DND-41 (cell line): ENCODE data around the gene ASL.

ENCODE experiments used
- ATAC-seq: fragments of 200-7000 bp; cut with Tn5 transposase; 3 replicates; pipeline ENCODE4 v1.9.1; 2021; ENCODE audit warnings: low read depth; ENCODE audit not compliant: insufficient read depth
- DNase-seq: peaks from one replicate; pipeline ENCODE4 v3.0.0-alpha.2; 2020
- H2AFZ ChIP-seq: 2 replicates; pipeline ENCODE4 v1.6.0; 2012; ENCODE audit warnings: low read depth, low read length
- H3K27ac ChIP-seq: 2 replicates; pipeline ENCODE4 v1.5.1; 2012; ENCODE audit warnings: low read length, inconsistent platforms
- H3K27me3 ChIP-seq: fragments of 200-600 bp; sonication (generic); 2 replicates; pipeline ENCODE4 v1.6.0; 2012; ENCODE audit warnings: low read length, mild to moderate bottlenecking, inconsistent platforms; ENCODE audit not compliant: insufficient read depth, poor library complexity
- H3K36me3 ChIP-seq: 2 replicates; pipeline ENCODE4 v1.5.1; 2012; ENCODE audit warnings: low read length, inconsistent platforms; ENCODE audit not compliant: insufficient read depth
- H3K4me1 ChIP-seq: 2 replicates; pipeline ENCODE4 v1.5.1; 2012; ENCODE audit warnings: mild to moderate bottlenecking, low read length; ENCODE audit not compliant: insufficient read depth
- H3K4me2 ChIP-seq: 2 replicates; pipeline ENCODE4 v1.6.0; 2012; ENCODE audit warnings: mild to moderate bottlenecking, moderate library complexity, low read length, inconsistent platforms; ENCODE audit not compliant: insufficient read depth
- H3K4me3 ChIP-seq, 2 experiments: fragments of 200-600 bp in 1 of 2; shearing (Covaris generic) in 1 of 2; 2 replicates each; pipeline ENCODE4 v1.5.1; 2012 to 2016; ENCODE audit warnings: inconsistent platforms in 2 of 2, low read length in 2 of 2, mild to moderate bottlenecking in 2 of 2, low read depth in 1 of 2, moderate library complexity in 1 of 2
- H3K79me2 ChIP-seq: 2 replicates; pipeline ENCODE4 v1.6.0; 2012; ENCODE audit warnings: low read length, inconsistent platforms; ENCODE audit not compliant: insufficient read depth
- H3K9ac ChIP-seq: 2 replicates; pipeline ENCODE4 v1.6.0; 2012; ENCODE audit warnings: low read depth, mild to moderate bottlenecking, inconsistent platforms, low read length, moderate library complexity
- H3K9me3 ChIP-seq: 2 replicates; pipeline ENCODE4 v1.5.1; 2012; ENCODE audit warnings: low read length, moderate library complexity, mild to moderate bottlenecking, inconsistent platforms; ENCODE audit not compliant: insufficient read depth, severe bottlenecking
- H4K20me1 ChIP-seq: 2 replicates; pipeline ENCODE4 v1.6.0; 2012; ENCODE audit warnings: low read length; ENCODE audit not compliant: insufficient read depth
- EZH2 ChIP-seq: IDR thresholded peaks from 3 replicates; pipeline ENCODE4 v1.6.1; 2012; ENCODE audit warnings: borderline replicate concordance, low read depth, mild to moderate bottlenecking, moderate library complexity, low read length, inconsistent platforms; ENCODE audit not compliant: severe bottlenecking
- TF ChIP-seq, protein P1 (sequence below): IDR thresholded peaks from 2 replicates; pipeline ENCODE4 v1.5.1; 2012; ENCODE audit warnings: borderline replicate concordance, low read length, moderate library complexity, mild to moderate bottlenecking; ENCODE audit not compliant: poor library complexity, severe bottlenecking; ENCODE audit errors: extremely low read depth

ASL gene

GRCh38 chr7:66088861-66089838 lies 13.5 kb downstream of the ASL start:
- H3K27me3 ChIP-seq = no peaks in the 10 kb centered on the region
- H4K20me1 ChIP-seq = no peaks in the 10 kb centered on the region
- no peak overlapping the region for H2AFZ ChIP-seq
- no peak overlapping the region for H3K9ac ChIP-seq
- H3K4me2 ChIP-seq = no peak overlapping the region
- no peak overlapping the region for H3K4me3 ChIP-seq
- TF ChIP-seq, protein P1, sequence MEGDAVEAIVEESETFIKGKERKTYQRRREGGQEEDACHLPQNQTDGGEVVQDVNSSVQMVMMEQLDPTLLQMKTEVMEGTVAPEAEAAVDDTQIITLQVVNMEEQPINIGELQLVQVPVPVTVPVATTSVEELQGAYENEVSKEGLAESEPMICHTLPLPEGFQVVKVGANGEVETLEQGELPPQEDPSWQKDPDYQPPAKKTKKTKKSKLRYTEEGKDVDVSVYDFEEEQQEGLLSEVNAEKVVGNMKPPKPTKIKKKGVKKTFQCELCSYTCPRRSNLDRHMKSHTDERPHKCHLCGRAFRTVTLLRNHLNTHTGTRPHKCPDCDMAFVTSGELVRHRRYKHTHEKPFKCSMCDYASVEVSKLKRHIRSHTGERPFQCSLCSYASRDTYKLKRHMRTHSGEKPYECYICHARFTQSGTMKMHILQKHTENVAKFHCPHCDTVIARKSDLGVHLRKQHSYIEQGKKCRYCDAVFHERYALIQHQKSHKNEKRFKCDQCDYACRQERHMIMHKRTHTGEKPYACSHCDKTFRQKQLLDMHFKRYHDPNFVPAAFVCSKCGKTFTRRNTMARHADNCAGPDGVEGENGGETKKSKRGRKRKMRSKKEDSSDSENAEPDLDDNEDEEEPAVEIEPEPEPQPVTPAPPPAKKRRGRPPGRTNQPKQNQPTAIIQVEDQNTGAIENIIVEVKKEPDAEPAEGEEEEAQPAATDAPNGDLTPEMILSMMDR = no peak
- TF ChIP-seq EZH2 = no peak
- no peaks in the 10 kb centered on the region for H3K4me1 ChIP-seq
- H3K27ac ChIP-seq = no peak overlapping the region
- no peaks in the 10 kb centered on the region for H3K9me3 ChIP-seq
- no peak for DNase-seq
- ATAC-seq = no peak
- H3K36me3 ChIP-seq = no peaks in the 10 kb centered on the region
- no peaks in the 10 kb centered on the region for H3K79me2 ChIP-seq

DNA sequence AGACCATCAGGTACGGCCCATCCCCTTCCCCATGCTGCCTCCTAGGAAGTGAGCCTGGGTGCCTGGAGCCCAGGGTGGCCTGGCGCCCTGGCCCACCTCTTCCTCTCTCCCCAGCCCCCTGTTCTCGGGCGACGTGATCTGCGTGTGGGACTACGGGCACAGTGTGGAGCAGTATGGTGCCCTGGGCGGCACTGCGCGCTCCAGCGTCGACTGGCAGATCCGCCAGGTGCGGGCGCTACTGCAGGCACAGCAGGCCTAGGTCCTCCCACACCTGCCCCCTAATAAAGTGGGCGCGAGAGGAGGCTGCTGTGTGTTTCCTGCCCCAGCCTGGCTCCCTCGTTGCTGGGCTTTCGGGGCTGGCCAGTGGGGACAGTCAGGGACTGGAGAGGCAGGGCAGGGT lies 17.0 kb downstream of the ASL start:
- Histone ChIP-seq H3K4me2 (no peak overlapping the region), H3K27ac (no peak overlapping the region), H3K4me1 (no peaks in the 10 kb centered on the region), H2AFZ (no peak overlapping the region), H3K9ac (no peak overlapping the region), H4K20me1 (no peaks in the 10 kb centered on the region), H3K27me3 (no peaks in the 10 kb centered on the region), H3K4me3 (no peak overlapping the region), H3K36me3 (no peaks in the 10 kb centered on the region), H3K9me3 (no peaks in the 10 kb centered on the region), H3K79me2 (no peaks in the 10 kb centered on the region)
- ATAC-seq (no peak), DNase-seq (no peak)
- TF ChIP-seq, protein P1 = no peak
- TF ChIP-seq EZH2 = no peak

GRCh38 chr7:66095010-66095409 lies 19.4 kb downstream of the ASL start:
- ATAC-seq = no peak
- Histone ChIP-seq H3K36me3 (no peaks in the 10 kb centered on the region), H3K4me3 (no peak overlapping the region), H4K20me1 (no peaks in the 10 kb centered on the region), H3K4me2 (no peak overlapping the region), H3K27me3 (no peaks in the 10 kb centered on the region), H3K9ac (no peak overlapping the region), H3K27ac (no peak overlapping the region), H3K79me2 (no peaks in the 10 kb centered on the region), H3K9me3 (no peaks in the 10 kb centered on the region), H3K4me1 (peaks cover 7% of the 10 kb centered on the region), H2AFZ (no peak overlapping the region)
- DNase-seq = no peak
- TF ChIP-seq, protein P1 = no peak
- TF ChIP-seq EZH2 = no peak
